Upper lobe of left lung (tissue), 4 donors: ENCODE data around the gene CPO.

Experiments used
- EP300 ChIP-seq, 4 donors: sonication (generic); formaldehyde crosslinking; IDR thresholded peaks; one replicate each; pipeline ENCODE4 v1.5.1; 2017; ENCODE audit warnings: antibody characterized with exemption in 4 of 4, control low read depth in 2 of 4
- POLR2A ChIP-seq, 4 donors: fragments of 450-650 bp; IDR thresholded peaks; one replicate each; pipeline ENCODE4 v1.5.1; 2016 to 2017; ENCODE audit warnings: antibody characterized with exemption in 4 of 4, mild to moderate bottlenecking in 2 of 4
- POLR2AphosphoS5 ChIP-seq, 2 donors: sonication (generic); formaldehyde crosslinking; IDR thresholded peaks; one replicate each; pipeline ENCODE4 v1.5.1; 2017; ENCODE audit warnings: antibody characterized with exemption in 2 of 2
- TF ChIP-seq, protein P1 (sequence below), 6 experiments: fragments of 450-650 bp in 4 of 6; fragments of 200-600 bp in 2 of 6; sonication (generic) in 2 of 6; IDR thresholded peaks; one replicate each; pipeline ENCODE4 v1.5.1; 2016 to 2019; ENCODE audit warnings: antibody characterized with exemption in 6 of 6

DNA sequence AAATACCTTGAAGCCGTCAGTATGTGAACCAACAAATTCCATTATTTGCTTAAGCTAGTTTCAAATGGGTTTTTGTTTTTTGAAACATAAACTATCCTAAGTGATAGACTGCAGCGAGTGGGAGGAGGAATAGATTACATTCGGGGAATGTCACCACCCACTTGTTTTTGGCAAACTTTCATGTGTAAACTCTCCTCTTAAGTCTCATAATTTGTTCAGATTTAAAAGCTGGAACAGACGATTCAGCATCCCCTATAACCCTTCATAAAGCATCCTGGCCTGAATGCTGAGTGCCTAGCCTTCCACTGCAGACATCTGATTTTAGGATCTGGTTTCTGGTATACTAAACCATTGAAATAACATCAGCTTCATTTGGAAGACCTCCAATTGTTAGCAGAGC is 51.0 kb downstream of the CPO start:
- no peak for TF ChIP-seq POLR2AphosphoS5 (IDR thresholded peaks at IDR 0.05)
- TF ChIP-seq, protein P1, sequence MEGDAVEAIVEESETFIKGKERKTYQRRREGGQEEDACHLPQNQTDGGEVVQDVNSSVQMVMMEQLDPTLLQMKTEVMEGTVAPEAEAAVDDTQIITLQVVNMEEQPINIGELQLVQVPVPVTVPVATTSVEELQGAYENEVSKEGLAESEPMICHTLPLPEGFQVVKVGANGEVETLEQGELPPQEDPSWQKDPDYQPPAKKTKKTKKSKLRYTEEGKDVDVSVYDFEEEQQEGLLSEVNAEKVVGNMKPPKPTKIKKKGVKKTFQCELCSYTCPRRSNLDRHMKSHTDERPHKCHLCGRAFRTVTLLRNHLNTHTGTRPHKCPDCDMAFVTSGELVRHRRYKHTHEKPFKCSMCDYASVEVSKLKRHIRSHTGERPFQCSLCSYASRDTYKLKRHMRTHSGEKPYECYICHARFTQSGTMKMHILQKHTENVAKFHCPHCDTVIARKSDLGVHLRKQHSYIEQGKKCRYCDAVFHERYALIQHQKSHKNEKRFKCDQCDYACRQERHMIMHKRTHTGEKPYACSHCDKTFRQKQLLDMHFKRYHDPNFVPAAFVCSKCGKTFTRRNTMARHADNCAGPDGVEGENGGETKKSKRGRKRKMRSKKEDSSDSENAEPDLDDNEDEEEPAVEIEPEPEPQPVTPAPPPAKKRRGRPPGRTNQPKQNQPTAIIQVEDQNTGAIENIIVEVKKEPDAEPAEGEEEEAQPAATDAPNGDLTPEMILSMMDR (IDR thresholded peaks at IDR 0.05): no peak
- no peak for TF ChIP-seq EP300 (IDR thresholded peaks at IDR 0.05)
- TF ChIP-seq POLR2A (IDR thresholded peaks at IDR 0.05): no peak
